Activated CD8-positive, alpha-beta T cell treated with anti-CD3 and anti-CD28 coated beads for 36 hours (primary cell): ENCODE results near the gene LHFPL3. TPM values are rescaled to one million over a fixed set of nuclear protein-coding genes. Genes with fewer than 3 reads are reported as not detected.

Experiments used
- ATAC-seq: fragments of 200-7000 bp; cut with Tn5 transposase; one replicate; pipeline ENCODE4 v1.10.0; 2021; ENCODE audit warnings: mild to moderate bottlenecking, moderate library complexity
- CTCF ChIA-PET: fragments of 350-600 bp; sonication (Branson Sonifier 250); formaldehyde crosslinking; loops from one replicate; lab custom pipeline; 2021; ENCODE audit warnings: antibody characterized with exemption; lab: Charles Lee
- POLR2A ChIA-PET: fragments of 350-600 bp; sonication (Branson Sonifier 250); formaldehyde crosslinking; loops from one replicate; lab custom pipeline; 2021; ENCODE audit warnings: antibody characterized with exemption; lab: Charles Lee
- DNase-seq: peaks from one replicate; pipeline ENCODE4 v3.0.0-alpha.2; 2020
- H3K27ac Mint-ChIP-seq: one replicate; pipeline ENCODE4 v1.8.0; 2021; ENCODE audit warnings: mild to moderate bottlenecking, mixed read lengths
- H3K27me3 Mint-ChIP-seq: one replicate; pipeline ENCODE4 v1.8.0; 2021; ENCODE audit warnings: mixed read lengths
- H3K36me3 Mint-ChIP-seq: one replicate; pipeline ENCODE4 v1.8.0; 2021; ENCODE audit warnings: low read depth, mixed read lengths
- H3K4me1 Mint-ChIP-seq: one replicate; pipeline ENCODE4 v1.8.0; 2021; ENCODE audit warnings: low read depth, mixed read lengths
- H3K4me3 Mint-ChIP-seq: one replicate; pipeline ENCODE4 v1.8.0; 2021; ENCODE audit warnings: mild to moderate bottlenecking, moderate library complexity, mixed read lengths
- H3K9me3 Mint-ChIP-seq: one replicate; pipeline ENCODE4 v1.8.0; 2021; ENCODE audit warnings: mixed read lengths
- CTCF ChIP-seq: fragments of 200-600 bp; IDR thresholded peaks from one replicate; pipeline ENCODE4 v1.8.0; 2022; ENCODE audit warnings: antibody characterized with exemption, mild to moderate bottlenecking
- intact Hi-C: fragments of 100-400 bp; cut with micrococcal nuclease; formaldehyde crosslinking; loops from one replicate; pipeline ENCODE4 v1.10.0; 2022
- total RNA-seq, 2 experiments: library from RNA; stranded (reverse); gene quantifications; one replicate each; pipeline ENCODE4 v1.2.3, GENCODE V29; 2021

Gene LHFPL3
- total RNA-seq, 2 experiments from 2014 or later, result not detected

- TF ChIP-seq CTCF, result no peak
- intact Hi-C loops, result no loop called here
- H3K27ac Mint-ChIP-seq, result no peak overlapping the region
- H3K4me1 Mint-ChIP-seq, result peaks cover 6% of the 10 kb centered on the region
- H3K27me3 Mint-ChIP-seq, result peaks cover 2% of the 10 kb centered on the region
- no peak overlapping the region for H3K4me3 Mint-ChIP-seq
- DNase-seq (no peak), ATAC-seq (no peak)
- no peaks in the 10 kb centered on the region for H3K9me3 Mint-ChIP-seq
- no peaks in the 10 kb centered on the region for H3K36me3 Mint-ChIP-seq
- ChIA-PET CTCF (interaction anchor here (0.5 to 3.5 kb wide), 4 partner anchors 12 to 25 kb away, joined by 3 to 39 read pairs (median 4); no protein-coding TSS in a partner anchor), POLR2A (interaction anchor here (1.2 to 1.5 kb wide), 2 partner anchors 14 to 33 kb away, joined by 3 to 4 read pairs; no protein-coding TSS in a partner anchor)
Measured at GRCh38 chr7:104895522-104896236, 567.3 kb downstream of the LHFPL3 start.

- H3K9me3 Mint-ChIP-seq, result no peaks in the 10 kb centered on the region
- H3K4me3 Mint-ChIP-seq, result no peak overlapping the region
- TF ChIP-seq CTCF, result no peak
- ChIA-PET CTCF (interaction anchor here (1.2 to 5.5 kb wide), 3 partner anchors 15 to 316 kb away, joined by 4 to 41 read pairs (median 6); no protein-coding TSS in a partner anchor), POLR2A (no interaction called here)
- ATAC-seq (no peak), DNase-seq (no peak)
- no peak overlapping the region for H3K27ac Mint-ChIP-seq
- peaks cover 6% of the 10 kb centered on the region for H3K4me1 Mint-ChIP-seq
- H3K27me3 Mint-ChIP-seq, result peaks cover 3% of the 10 kb centered on the region
- no peaks in the 10 kb centered on the region for H3K36me3 Mint-ChIP-seq
- intact Hi-C loops, result no loop called here
Measured at GRCh38 chr7:104898434-104898833, 570.0 kb downstream of the LHFPL3 start.

- Mint-ChIP-seq H3K4me1 (peaks cover 6% of the 10 kb centered on the region), H3K36me3 (no peaks in the 10 kb centered on the region), H3K9me3 (no peaks in the 10 kb centered on the region), H3K27ac (no peak overlapping the region), H3K27me3 (peaks cover 4% of the 10 kb centered on the region), H3K4me3 (no peak overlapping the region)
- no peak for DNase-seq
- ChIA-PET CTCF (interaction anchor here (0.9 to 5.5 kb wide), 3 partner anchors 17 to 22 kb away, joined by 3 to 41 read pairs (median 11); no protein-coding TSS in a partner anchor), POLR2A (interaction anchor here (0.6 kb wide), 1 partner anchor 21 kb away, joined by 3 read pairs; no protein-coding TSS in a partner anchor)
- TF ChIP-seq CTCF, result no peak
- no peak for ATAC-seq
- intact Hi-C loops, result no loop called here
Measured at GRCh38 chr7:104900525-104901239, 572.3 kb downstream of the LHFPL3 start.

GRCh38 chr7:104901240-104901619 is 572.8 kb downstream of the LHFPL3 start:
- no peaks in the 10 kb centered on the region for H3K9me3 Mint-ChIP-seq
- ChIA-PET CTCF (interaction anchor here (0.9 to 5.5 kb wide), 3 partner anchors 17 to 22 kb away, joined by 3 to 41 read pairs (median 11); no protein-coding TSS in a partner anchor), POLR2A (interaction anchor here (0.6 kb wide), 1 partner anchor 22 kb away, joined by 3 read pairs; no protein-coding TSS in a partner anchor)
- no peak overlapping the region for H3K4me3 Mint-ChIP-seq
- no peak for ATAC-seq
- DNase-seq, result no peak
- peaks cover 6% of the 10 kb centered on the region for H3K4me1 Mint-ChIP-seq
- no peaks in the 10 kb centered on the region for H3K36me3 Mint-ChIP-seq
- TF ChIP-seq CTCF, result no peak
- H3K27me3 Mint-ChIP-seq, result peaks cover 7% of the 10 kb centered on the region
- H3K27ac Mint-ChIP-seq, result no peak overlapping the region
- intact Hi-C loops, result no loop called here
